ENCODE data around the gene SMARCC2.
"Not testable (repeated sequence)": the region's sequence is repeated elsewhere in the genome, so short reads cannot be mapped to it uniquely, and the experiment has no call there.

Gene SMARCC2

DNA sequence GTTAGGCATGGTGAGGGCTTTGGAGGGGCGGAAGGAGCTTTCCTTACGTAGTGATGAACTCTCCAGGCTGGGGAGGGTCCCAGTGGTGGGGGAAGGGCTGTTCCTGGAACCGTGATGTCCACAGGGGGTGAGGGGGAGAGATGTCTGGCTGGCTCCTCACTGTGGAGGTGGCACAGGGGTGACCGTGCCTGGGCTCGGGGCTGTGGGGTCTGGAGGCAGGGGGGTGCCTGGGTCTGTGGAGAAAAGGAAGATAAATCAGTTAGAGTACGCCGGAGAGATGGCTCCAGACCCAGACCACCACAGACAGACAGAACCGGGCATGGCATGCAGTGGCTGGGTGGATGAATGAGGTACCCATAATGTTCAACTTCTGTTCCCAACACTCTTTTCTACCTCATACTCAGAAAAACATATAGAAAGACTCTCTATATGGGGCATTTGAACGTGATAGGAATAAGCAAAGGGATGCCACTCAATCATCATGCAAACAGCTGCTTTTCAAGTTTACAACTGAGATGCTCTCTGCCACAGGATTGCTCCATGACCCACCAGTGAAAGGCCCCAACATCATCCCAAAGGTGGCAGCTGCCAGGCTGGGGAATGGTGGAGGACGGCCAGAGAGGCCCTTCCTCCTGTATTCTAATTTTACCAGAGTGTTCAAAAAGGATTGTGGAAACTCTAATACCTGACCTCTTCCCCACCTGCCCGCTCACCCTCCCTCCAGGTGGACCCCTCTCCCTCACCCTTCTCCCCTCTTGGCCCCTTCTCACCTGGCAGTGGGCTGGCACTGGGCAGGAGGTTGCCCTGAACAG lies 25.5 kb downstream of the SMARCC2 start:
- no peak for DNase-seq (ENCODE audit: low read depth in 2 of 2)

DNA sequence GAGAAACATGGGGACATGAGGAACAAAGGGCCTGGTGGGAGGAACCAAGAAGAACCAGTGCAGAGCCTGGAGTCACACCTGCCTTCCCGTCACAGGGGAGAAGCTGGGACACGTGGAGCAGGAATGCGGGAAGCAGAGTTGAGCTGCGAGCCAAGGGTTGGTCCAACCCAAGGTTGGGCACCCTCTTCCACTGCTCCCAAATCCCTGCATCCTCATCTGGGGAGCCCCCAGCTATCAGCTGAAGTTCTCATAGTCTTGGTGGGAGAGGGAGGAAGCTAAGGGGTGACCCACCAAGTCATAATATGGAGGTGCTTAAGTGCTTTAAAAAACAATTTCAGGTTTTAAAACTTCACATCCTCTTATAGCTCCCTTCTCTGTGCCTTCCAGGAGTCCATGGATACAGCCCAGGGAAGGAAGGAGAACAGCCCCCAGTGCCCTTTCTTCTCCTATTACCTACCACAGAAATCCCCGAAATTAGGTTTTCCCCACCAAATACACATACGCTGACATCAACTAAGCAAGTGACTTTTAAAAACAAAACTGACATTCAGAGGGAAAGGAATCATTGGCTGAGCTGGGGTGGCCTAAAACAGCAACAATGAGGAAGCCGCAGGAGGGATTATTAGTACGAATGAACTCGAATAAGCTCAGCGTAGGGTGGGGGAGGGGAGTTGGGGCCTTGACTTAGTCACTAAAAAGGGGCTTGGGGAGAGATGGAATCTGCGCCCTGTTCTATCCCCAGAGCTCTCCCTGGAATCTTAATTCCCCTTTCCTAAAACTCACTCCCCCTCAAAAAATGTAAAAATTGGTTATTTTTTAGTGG lies 26.6 kb downstream of the SMARCC2 start:
- no peak for DNase-seq (ENCODE audit: low read depth in 2 of 2)

GRCh38 chr12:56161690-56162351 lies 27.5 kb downstream of the SMARCC2 start:
- DNase-seq (ENCODE audit: low read depth in 2 of 2) = no peak

DNA sequence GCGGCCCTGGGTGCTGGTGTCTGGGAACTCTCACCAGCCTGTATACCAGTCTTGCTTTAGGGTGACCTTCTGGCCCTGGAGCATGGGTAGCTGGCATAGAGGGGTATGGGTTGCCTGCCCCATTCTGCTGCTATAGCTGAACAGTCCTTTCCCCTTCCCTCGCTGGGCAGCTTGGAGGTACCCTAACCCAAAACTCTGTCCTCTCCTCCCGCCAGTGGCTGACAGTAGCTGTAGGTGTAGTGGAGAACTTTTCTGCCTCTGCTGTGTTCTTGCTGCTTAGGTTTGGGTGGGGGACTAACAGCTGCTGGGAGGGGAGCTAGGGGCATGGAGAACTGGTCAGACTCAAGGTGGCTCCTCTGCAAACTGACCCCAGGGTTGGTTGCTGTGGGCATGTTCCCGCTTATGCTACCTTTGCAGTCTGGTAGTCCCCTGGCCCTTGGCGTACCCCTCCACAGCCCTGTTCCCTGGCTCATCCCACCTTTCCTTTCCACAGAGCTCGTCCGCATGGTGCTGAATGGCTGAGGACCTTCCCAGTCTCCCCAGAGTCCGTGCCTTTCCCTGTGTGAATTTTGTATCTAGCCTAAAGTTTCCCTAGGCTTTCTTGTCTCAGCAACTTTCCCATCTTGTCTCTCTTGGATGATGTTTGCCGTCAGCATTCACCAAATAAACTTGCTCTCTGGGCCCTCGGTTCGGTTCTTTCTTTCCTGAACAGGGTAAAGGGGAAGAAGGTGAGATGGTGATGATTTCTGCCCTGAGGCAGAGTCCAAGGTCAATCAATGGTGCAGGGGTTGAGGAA lies 28.2 kb downstream of the SMARCC2 start:
- DNase-seq (ENCODE audit: low read depth in 2 of 2) = no peak

- DNase-seq (ENCODE audit: low read depth in 2 of 2) = peak in 1 of 2 donors; percentile 24
These were observed 29.0 kb downstream of the SMARCC2 start for GRCh38 chr12:56160193-56160763.

GRCh38 chr12:56159482-56160192 lies 29.6 kb downstream of the SMARCC2 start:
- DNase-seq (ENCODE audit: low read depth in 2 of 2) = no peak

DNA sequence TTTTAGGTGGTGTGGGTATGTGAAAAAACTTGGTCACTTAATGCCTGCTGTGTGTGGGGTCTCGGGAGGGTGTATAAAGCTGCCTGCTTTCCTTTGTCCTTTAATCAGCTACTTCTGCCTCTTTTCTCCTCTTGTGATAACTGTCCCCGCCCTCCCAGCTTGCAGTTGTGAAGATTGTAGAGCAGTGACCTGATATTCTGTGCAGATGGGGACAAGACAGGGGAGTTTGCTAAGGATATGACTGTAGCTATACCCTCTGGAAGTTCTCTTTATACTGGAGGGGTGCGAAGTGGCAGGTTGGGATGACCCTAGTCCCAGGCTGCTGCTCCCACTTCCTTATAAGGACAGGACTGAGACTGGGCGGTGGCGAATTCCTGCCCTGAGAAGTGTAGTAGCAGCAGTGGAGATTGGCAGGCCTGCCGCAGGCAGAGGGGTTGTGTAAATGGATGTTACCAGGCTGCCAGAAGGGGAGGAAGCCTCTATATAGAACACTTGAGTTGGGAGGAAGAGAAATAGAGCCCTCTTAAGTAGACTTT lies 30.3 kb downstream of the SMARCC2 start:
- no peak for DNase-seq (ENCODE audit: low read depth in 2 of 2)

GRCh38 chr12:56158029-56158925 lies 31.0 kb downstream of the SMARCC2 start, which contains the start of gene MYL6:
TSS of gene MYL6 (plus strand) at chr12:56158359. CDS start at chr12:56158402, 43 bp downstream.
- DNase-seq (ENCODE audit: low read depth in 2 of 2) = peak; percentile 79 to 84

GRCh38 chr12:56157201-56158028 lies 31.9 kb downstream of the SMARCC2 start:
- peak; percentile 11 to 27 for DNase-seq (ENCODE audit: low read depth in 2 of 2)

- DNase-seq (ENCODE audit: low read depth in 2 of 2) = not testable (repeated sequence)
These were observed 32.7 kb downstream of the SMARCC2 start for GRCh38 chr12:56156464-56157200.

GRCh38 chr12:56155256-56155845 lies 33.9 kb downstream of the SMARCC2 start:
- DNase-seq (ENCODE audit: low read depth in 2 of 2) = no peak

DNA sequence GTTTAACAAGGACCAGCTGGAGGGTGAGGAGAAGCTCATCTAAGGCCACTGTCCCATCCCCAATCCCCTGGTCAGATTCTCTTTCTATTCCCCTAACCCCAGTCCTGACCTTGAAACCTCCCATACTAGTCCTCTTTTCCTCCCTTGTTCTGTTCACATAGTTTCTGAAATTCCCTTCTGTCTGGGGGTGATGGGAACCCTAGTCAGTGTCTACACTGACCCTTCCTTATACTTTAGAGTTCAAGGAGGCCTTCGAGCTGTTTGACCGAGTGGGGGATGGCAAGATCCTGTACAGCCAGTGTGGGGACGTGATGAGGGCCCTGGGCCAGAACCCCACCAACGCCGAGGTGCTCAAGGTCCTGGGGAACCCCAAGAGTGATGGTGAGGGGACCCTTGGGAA lies 34.5 kb downstream of the SMARCC2 start:
- no peak for DNase-seq (ENCODE audit: low read depth in 2 of 2)

- DNase-seq (ENCODE audit: low read depth in 2 of 2) = no peak
These were observed 35.0 kb downstream of the SMARCC2 start for GRCh38 chr12:56154246-56154771.

GRCh38 chr12:56153678-56154065 lies 35.6 kb downstream of the SMARCC2 start:
- no peak for DNase-seq (ENCODE audit: low read depth in 2 of 2)

- DNase-seq (ENCODE audit: low read depth in 2 of 2) = no peak
These were observed 36.3 kb downstream of the SMARCC2 start for GRCh38 chr12:56152756-56153677.
